Stomach (tissue), 4 donors: Measurements from ENCODE around the gene NPFF.

Experiments
- EP300 ChIP-seq: sonication (generic); formaldehyde crosslinking; IDR thresholded peaks from one replicate; pipeline ENCODE4 v1.6.1; 2017; ENCODE audit warnings: antibody characterized with exemption
- POLR2A ChIP-seq, 4 donors: fragments of 450-650 bp; IDR thresholded peaks; one replicate each; pipeline ENCODE4 v1.6.1; 2016; ENCODE audit warnings: antibody characterized with exemption in 4 of 4, control low read depth in 2 of 4, mild to moderate bottlenecking in 1 of 4, moderate library complexity in 1 of 4
- POLR2AphosphoS5 ChIP-seq, 3 donors: sonication (generic); formaldehyde crosslinking; IDR thresholded peaks; one replicate each; pipeline ENCODE4 v1.6.1; 2016; ENCODE audit warnings: antibody characterized with exemption in 3 of 3
- TF ChIP-seq, protein P1 (sequence below), 7 experiments: fragments of 450-650 bp in 4 of 7; fragments of 200-600 bp in 3 of 7; sonication (generic) in 3 of 7; IDR thresholded peaks; one replicate each; pipeline ENCODE4 v1.5.1; 2016 to 2019; ENCODE audit warnings: antibody characterized with exemption in 7 of 7, control low read depth in 2 of 7, mild to moderate bottlenecking in 1 of 7

DNA sequence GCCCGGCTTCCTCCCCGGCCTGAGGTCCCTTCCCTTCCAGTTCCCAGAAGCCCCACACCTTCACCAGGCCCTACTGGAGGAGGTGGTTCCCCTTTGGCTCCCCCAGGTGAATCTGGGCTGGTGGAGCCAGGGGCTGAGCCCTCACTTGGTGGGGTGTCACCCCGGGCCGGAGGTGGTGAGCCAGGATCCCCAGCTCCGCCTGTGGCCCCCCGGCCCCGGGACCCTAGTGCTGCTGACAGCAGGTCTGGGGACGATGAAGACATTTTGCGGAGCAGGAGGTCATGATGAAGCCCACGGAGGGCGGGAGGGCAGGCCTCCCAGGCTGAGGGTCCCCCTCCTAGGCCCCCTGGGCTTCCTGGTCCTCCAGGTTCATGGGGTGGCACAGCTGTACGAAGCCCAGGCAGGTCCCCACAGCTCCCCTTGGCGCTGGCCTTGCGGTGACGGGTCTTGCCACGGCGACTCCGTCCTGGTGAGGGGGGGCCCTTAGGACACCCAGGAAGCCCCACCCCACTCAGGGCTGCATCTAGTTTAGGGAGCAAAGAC lies 24.6 kb downstream of the NPFF start:
- no peak for TF ChIP-seq POLR2A (IDR thresholded peaks at IDR 0.05)
- TF ChIP-seq, protein P1, sequence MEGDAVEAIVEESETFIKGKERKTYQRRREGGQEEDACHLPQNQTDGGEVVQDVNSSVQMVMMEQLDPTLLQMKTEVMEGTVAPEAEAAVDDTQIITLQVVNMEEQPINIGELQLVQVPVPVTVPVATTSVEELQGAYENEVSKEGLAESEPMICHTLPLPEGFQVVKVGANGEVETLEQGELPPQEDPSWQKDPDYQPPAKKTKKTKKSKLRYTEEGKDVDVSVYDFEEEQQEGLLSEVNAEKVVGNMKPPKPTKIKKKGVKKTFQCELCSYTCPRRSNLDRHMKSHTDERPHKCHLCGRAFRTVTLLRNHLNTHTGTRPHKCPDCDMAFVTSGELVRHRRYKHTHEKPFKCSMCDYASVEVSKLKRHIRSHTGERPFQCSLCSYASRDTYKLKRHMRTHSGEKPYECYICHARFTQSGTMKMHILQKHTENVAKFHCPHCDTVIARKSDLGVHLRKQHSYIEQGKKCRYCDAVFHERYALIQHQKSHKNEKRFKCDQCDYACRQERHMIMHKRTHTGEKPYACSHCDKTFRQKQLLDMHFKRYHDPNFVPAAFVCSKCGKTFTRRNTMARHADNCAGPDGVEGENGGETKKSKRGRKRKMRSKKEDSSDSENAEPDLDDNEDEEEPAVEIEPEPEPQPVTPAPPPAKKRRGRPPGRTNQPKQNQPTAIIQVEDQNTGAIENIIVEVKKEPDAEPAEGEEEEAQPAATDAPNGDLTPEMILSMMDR (IDR thresholded peaks at IDR 0.05): no peak
- no peak for TF ChIP-seq POLR2AphosphoS5 (IDR thresholded peaks at IDR 0.05)
- TF ChIP-seq EP300: no peak
